Prostate gland (tissue), 2 donors: ENCODE results near the gene PARP14.

ENCODE experiments used
- CTCF ChIP-seq, 4 experiments: fragments of 200-600 bp in 2 of 4; fragments of 450-650 bp in 2 of 4; sonication (generic) in 2 of 4; IDR thresholded peaks; 1 replicate in 3 of 4; 2 replicates in 1 of 4; pipeline ENCODE4 v1.5.1; 2016 to 2019; ENCODE audit warnings: antibody characterized with exemption in 4 of 4, mild to moderate bottlenecking in 2 of 4, moderate library complexity in 2 of 4
- POLR2A ChIP-seq: fragments of 450-650 bp; IDR thresholded peaks from one replicate; pipeline ENCODE4 v1.6.1; 2016; ENCODE audit warnings: antibody characterized with exemption, mild to moderate bottlenecking
- POLR2AphosphoS5 ChIP-seq: sonication (generic); formaldehyde crosslinking; IDR thresholded peaks from one replicate; pipeline ENCODE4 v1.6.1; 2017; ENCODE audit warnings: antibody characterized with exemption

GRCh38 chr3:122739172-122739571 is 58.5 kb downstream of the PARP14 start:
- TF ChIP-seq CTCF (IDR thresholded peaks at IDR 0.05) (no peak), POLR2AphosphoS5 (no peak), POLR2A (no peak)
